Activated CD4-positive, alpha-beta T cell treated with anti-CD3 and anti-CD28 coated beads, Interleukin-2, Interleukin-4, amounts not matched to agents 100 ng/mL and 50 ng/mL, durations not matched to agents 16 hours and 8 hours (primary cell): ENCODE data around the gene RNF126.
A peak's percentile ranks its signal among the peaks of the same experiment; 100 is the strongest.
"Not testable (repeated sequence)": the region's sequence is repeated elsewhere in the genome, so short reads cannot be mapped to it uniquely, and the experiment has no call there.

ENCODE experiments used
- DNase-seq: peaks from one replicate; pipeline ENCODE4 v3.0.0-alpha.2; 2020; ENCODE audit warnings: low spot score

The RNF126 gene

GRCh38 chr19:662962-663681, at the start of gene RNF126:
TSS of gene RNF126 (minus strand) at chr19:663214. CDS start at chr19:663121, 93 bp downstream.
- DNase-seq, result peak; percentile 94

- no peak for DNase-seq
Measured at GRCh38 chr19:711254-711653, 48.2 kb upstream of the RNF126 start.

- no peak for DNase-seq
Measured at GRCh38 chr19:710767-711166, 47.8 kb upstream of the RNF126 start.

- DNase-seq, result no peak
Measured at GRCh38 chr19:709965-710571, 47.1 kb upstream of the RNF126 start.

- DNase-seq, result no peak
Measured at GRCh38 chr19:709196-709964, 46.4 kb upstream of the RNF126 start.

- no peak for DNase-seq
Measured at GRCh38 chr19:708154-709143, 45.4 kb upstream of the RNF126 start, which contains the start of gene PALM. TSS of gene PALM (plus strand) at chr19:708935. CDS start at chr19:709147, 212 bp downstream.

- no peak for DNase-seq
Measured at GRCh38 chr19:704447-704741, 41.4 kb upstream of the RNF126 start.

GRCh38 chr19:703651-704446, 40.8 kb upstream of the RNF126 start:
- peak; percentile 58 for DNase-seq

GRCh38 chr19:703329-703650, 40.3 kb upstream of the RNF126 start:
- no peak for DNase-seq

GRCh38 chr19:702847-703246, 39.8 kb upstream of the RNF126 start:
- not testable (repeated sequence) for DNase-seq

GRCh38 chr19:699885-700284, 36.9 kb upstream of the RNF126 start:
- not testable (repeated sequence) for DNase-seq

GRCh38 chr19:698529-698928, 35.5 kb upstream of the RNF126 start:
- not testable (repeated sequence) for DNase-seq

GRCh38 chr19:695352-695949, 32.4 kb upstream of the RNF126 start, which contains the start of gene PRSS57:
TSS of gene PRSS57 (minus strand) at chr19:695452. CDS start at chr19:695430, 22 bp downstream.
- DNase-seq, result no peak

GRCh38 chr19:694481-695351, 31.7 kb upstream of the RNF126 start:
- no peak for DNase-seq

- DNase-seq, result no peak
Measured at GRCh38 chr19:690203-690602, 27.2 kb upstream of the RNF126 start.

GRCh38 chr19:688992-689391, 26.0 kb upstream of the RNF126 start:
- no peak for DNase-seq

GRCh38 chr19:688214-688613, 25.2 kb upstream of the RNF126 start:
- no peak for DNase-seq

- DNase-seq, result no peak
Measured at GRCh38 chr19:687569-688166, 24.7 kb upstream of the RNF126 start.

- DNase-seq, result no peak
Measured at GRCh38 chr19:686589-687297, 23.7 kb upstream of the RNF126 start.
